ENCODE results near the gene MTHFSD. TPM values are rescaled to one million over a fixed set of nuclear protein-coding genes. Genes with fewer than 3 reads are reported as not detected.

The MTHFSD gene
- total RNA-seq, 1 experiment from 2014 or later = 4.7 TPM

DNA sequence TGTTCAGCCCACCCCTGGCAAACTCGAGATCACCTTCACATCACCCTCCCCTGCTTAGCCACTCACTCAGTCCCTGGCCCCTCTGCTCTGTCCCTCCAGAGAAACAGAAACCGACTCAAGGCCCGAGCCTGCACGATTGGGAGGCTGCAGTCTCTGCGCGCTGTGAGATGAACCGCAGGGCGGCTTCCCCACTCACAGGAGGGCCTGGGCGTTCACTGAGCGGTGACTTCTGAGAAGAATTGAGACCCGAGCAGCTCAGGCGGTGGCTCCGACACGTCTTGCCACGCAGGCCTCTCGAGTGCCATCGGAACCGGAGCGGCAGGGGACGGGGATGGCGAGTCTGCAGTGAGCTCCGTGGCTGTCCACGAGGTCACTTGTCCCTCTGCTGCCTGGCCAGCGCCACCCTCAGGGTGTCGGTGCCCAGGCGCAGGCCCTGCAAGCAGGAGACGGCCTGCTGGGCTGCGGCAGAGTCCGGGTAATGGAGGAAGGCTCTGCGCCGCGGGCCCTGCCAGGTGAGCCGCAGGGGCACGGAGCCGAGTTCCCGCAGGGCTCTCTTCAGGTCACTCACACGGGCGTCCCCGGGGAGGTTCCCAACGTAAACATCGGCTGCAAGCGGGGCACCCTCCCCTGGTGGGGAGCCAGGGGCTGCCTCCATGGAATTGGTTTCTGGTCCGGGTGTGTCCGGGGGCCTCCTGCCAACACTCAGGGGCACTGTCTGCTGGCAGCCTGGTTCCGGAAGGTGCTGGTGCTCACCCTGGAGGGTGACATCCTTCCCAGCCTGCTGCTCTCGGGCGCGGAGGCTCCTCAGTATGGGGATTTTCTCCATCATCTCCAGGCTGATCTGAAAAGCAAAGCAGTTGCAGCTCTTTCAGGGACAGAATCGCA, 23.2 kb downstream of the MTHFSD start:
- no peak overlapping the region for H2BK20ac ChIP-seq (ENCODE audit: low read depth, low read length, poor library complexity, severe bottlenecking)
- Mint-ChIP-seq H3K4me1 (peaks cover 6 to 12% of the 10 kb centered on the region in 2 experiments; a peak in 3 of 4 replicates), H3K27me3 (ENCODE audit: low read depth) (peaks cover 8% of the 10 kb centered on the region), H3K36me3 (ENCODE audit: insufficient read depth in 1 of 3, low read depth in 3 of 3) (peaks cover 0 to 5% (median 0%) of the 10 kb centered on the region in 3 experiments; a peak in 1 of 7 replicates), H3K9me3 (peaks cover 0 to 5% of the 10 kb centered on the region in 2 experiments; a peak in 2 of 5 replicates), H3K27ac (peak overlapping the region in 1 of 3 experiments; percentile 72; a peak in 1 of 7 replicates), H3K4me3 (no peak overlapping the region)
- H2BK15ac ChIP-seq (ENCODE audit: low read depth, low read length) = no peak overlapping the region
- WGBS (ENCODE audit: extremely low coverage, insufficient read length, low lambda C conversion rate) = no CpG with 5 or more reads among the region's 49 CpGs
- H2BK12ac ChIP-seq (ENCODE audit: insufficient read length, low read depth, low read length) = no peak overlapping the region
- H3K14ac ChIP-seq (ENCODE audit: insufficient read depth, low read length) = no peak overlapping the region
- no peak overlapping the region for H2BK5ac ChIP-seq (ENCODE audit: insufficient read length, low read length)
- no peak overlapping the region for H3K27ac ChIP-seq (ENCODE audit: insufficient read length, low read depth, low read length)
- H3K79me1 ChIP-seq (ENCODE audit: insufficient read depth, low read depth, low read length, poor library complexity, severe bottlenecking) = no peaks in the 10 kb centered on the region
- no peak overlapping the region for H2AFZ ChIP-seq (ENCODE audit: low read length)
- TF ChIP-seq, protein P1, sequence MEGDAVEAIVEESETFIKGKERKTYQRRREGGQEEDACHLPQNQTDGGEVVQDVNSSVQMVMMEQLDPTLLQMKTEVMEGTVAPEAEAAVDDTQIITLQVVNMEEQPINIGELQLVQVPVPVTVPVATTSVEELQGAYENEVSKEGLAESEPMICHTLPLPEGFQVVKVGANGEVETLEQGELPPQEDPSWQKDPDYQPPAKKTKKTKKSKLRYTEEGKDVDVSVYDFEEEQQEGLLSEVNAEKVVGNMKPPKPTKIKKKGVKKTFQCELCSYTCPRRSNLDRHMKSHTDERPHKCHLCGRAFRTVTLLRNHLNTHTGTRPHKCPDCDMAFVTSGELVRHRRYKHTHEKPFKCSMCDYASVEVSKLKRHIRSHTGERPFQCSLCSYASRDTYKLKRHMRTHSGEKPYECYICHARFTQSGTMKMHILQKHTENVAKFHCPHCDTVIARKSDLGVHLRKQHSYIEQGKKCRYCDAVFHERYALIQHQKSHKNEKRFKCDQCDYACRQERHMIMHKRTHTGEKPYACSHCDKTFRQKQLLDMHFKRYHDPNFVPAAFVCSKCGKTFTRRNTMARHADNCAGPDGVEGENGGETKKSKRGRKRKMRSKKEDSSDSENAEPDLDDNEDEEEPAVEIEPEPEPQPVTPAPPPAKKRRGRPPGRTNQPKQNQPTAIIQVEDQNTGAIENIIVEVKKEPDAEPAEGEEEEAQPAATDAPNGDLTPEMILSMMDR (conservative IDR thresholded peaks at IDR 0.05) = no peak
- no peak overlapping the region for H3T11ph ChIP-seq (ENCODE audit: low read length)
- no peak overlapping the region for H4K91ac ChIP-seq (ENCODE audit: insufficient read length, low read depth, low read length)
- H3K9ac ChIP-seq (ENCODE audit: extremely low read depth, insufficient read length, low read length) = no peak overlapping the region
- no peaks in the 10 kb centered on the region for H4K20me1 ChIP-seq (ENCODE audit: control insufficient read depth, insufficient read depth, insufficient read length)
- H4K8ac ChIP-seq (replicated peaks; ENCODE audit: insufficient read length, low read depth, low read length) = no peak overlapping the region
- H3K18ac ChIP-seq (ENCODE audit: insufficient read length, low read depth, low read length) = no peak overlapping the region
- no peaks in the 10 kb centered on the region for H3K23me2 ChIP-seq (ENCODE audit: insufficient read length, low read depth, low read length, poor library complexity, severe bottlenecking)
- no peaks in the 10 kb centered on the region for H3K79me2 ChIP-seq (ENCODE audit: insufficient read depth, low read length)
- no peak overlapping the region for H3K23ac ChIP-seq (ENCODE audit: insufficient read length, low read depth, low read length)
- no peak for DNase-seq
- H3K56ac ChIP-seq (ENCODE audit: insufficient read length, low read depth, low read length) = no peak overlapping the region
- H3K4me1 ChIP-seq (ENCODE audit: insufficient read depth, low read length) = no peaks in the 10 kb centered on the region
- H3K27me3 ChIP-seq (ENCODE audit: insufficient read depth, low read length) = no peaks in the 10 kb centered on the region
- H3K4ac ChIP-seq (ENCODE audit: low read depth, low read length) = no peak overlapping the region
- no peak overlapping the region for H3K4me2 ChIP-seq (ENCODE audit: insufficient read depth, insufficient read length, low read length)
- H2BK120ac ChIP-seq (ENCODE audit: low read depth, low read length, poor library complexity, severe bottlenecking) = no peak overlapping the region
- no peak overlapping the region for H2AK5ac ChIP-seq (ENCODE audit: insufficient read length, low read length)
- H4K5ac ChIP-seq (ENCODE audit: insufficient read length, low read depth, low read length) = no peak overlapping the region
- no peaks in the 10 kb centered on the region for H3K9me3 ChIP-seq (ENCODE audit: control insufficient read depth, low read depth, low read length)
